GM04504 (cell line): ENCODE data around the gene ST3GAL5.

Experiments used
- DNase-seq: peaks from one replicate; pipeline ENCODE4 v3.0.0-alpha.2; 2012; ENCODE audit warnings: low read depth

The ST3GAL5 gene

GRCh38 chr2:85806358-85807118, 82.3 kb downstream of the ST3GAL5 start:
- no peak for DNase-seq

- DNase-seq, result no peak
Measured at GRCh38 chr2:85804583-85804982, 84.2 kb downstream of the ST3GAL5 start.

- no peak for DNase-seq
Measured at GRCh38 chr2:85803704-85804425, 84.9 kb downstream of the ST3GAL5 start.

GRCh38 chr2:85802354-85803103, 86.3 kb downstream of the ST3GAL5 start:
- no peak for DNase-seq

GRCh38 chr2:85801871-85802270, 86.9 kb downstream of the ST3GAL5 start:
- no peak for DNase-seq

- no peak for DNase-seq
Measured at GRCh38 chr2:85800586-85800985, 88.2 kb downstream of the ST3GAL5 start.

- no peak for DNase-seq
Measured at GRCh38 chr2:85799215-85799956, 89.4 kb downstream of the ST3GAL5 start.

- peak; percentile 26 for DNase-seq
Measured at GRCh38 chr2:85797921-85798320, 90.9 kb downstream of the ST3GAL5 start.

- no peak for DNase-seq
Measured at GRCh38 chr2:85797263-85797660, 91.5 kb downstream of the ST3GAL5 start.

GRCh38 chr2:85796341-85797262, 92.2 kb downstream of the ST3GAL5 start:
- DNase-seq, result no peak

- DNase-seq, result no peak
Measured at GRCh38 chr2:85796046-85796340, 92.8 kb downstream of the ST3GAL5 start.

GRCh38 chr2:85795331-85796045, 93.3 kb downstream of the ST3GAL5 start:
- DNase-seq, result no peak

- DNase-seq, result no peak
Measured at GRCh38 chr2:85794491-85795121, 94.2 kb downstream of the ST3GAL5 start.

GRCh38 chr2:85794038-85794441, 94.8 kb downstream of the ST3GAL5 start:
- no peak for DNase-seq

- no peak for DNase-seq
Measured at GRCh38 chr2:85793584-85793983, 95.2 kb downstream of the ST3GAL5 start.

GRCh38 chr2:85792783-85793441, 95.9 kb downstream of the ST3GAL5 start:
- peak; percentile 46 for DNase-seq

- DNase-seq, result no peak
Measured at GRCh38 chr2:85791704-85792565, 96.9 kb downstream of the ST3GAL5 start.

GRCh38 chr2:85790499-85791188, 98.1 kb downstream of the ST3GAL5 start:
- DNase-seq, result no peak
